ENCODE data around the gene NKX3-2.

NKX3-2 gene

DNA sequence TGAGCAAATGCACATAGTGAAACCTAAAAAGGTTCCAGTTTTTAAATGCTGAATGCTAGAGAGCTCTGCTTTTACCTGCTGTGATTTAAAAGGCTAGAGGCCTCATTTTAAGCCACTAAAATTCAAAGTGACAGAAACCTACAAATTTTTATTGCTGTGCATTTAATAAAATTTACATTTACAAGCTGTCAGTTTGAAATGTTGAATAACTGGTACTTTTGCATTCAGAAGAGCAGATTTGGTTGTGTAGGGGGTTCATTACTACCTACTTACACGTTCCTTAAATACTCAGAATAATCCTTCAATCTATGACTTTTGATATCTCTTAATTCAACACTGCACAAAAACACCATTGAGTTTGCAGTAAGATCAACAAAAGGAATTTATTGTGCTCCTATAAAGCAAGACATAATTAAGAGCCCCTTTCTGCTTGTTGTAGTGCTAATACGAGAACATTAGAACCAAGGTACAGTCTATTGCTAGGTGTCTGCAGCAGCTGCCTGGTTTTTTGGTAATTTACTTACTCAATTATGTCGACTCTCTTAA is 27.9 kb downstream of the NKX3-2 start:
- H3K4me1 ChIP-seq (ENCODE audit: insufficient read depth, low read length) = peaks cover 23% of the 10 kb centered on the region
- H3K9ac ChIP-seq (ENCODE audit: low read depth, low read length) = no peak overlapping the region
- no peaks in the 10 kb centered on the region for H3K9me3 ChIP-seq (ENCODE audit: control insufficient read depth, insufficient read depth, low read length)
- H3K36me3 ChIP-seq (ENCODE audit: insufficient read depth, low read length) = no peaks in the 10 kb centered on the region

DNA sequence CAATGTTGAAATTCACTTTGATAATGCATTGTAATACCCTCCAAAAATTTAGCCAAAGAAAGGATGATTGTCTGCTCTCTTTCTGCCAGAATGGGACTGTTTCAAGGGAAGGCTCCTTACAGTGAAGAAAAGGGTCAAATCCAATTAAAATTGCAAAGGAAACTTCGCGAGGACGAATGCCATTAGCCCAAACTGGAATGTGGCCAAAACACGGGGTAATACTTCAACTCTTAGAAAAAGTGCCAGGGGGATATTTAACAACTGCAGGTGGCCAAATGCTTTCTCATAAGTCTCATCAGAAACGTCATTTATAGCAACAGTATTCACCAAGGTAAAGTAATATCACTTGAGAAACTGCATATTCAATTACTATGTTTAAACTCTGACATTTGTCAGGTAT is 29.0 kb downstream of the NKX3-2 start:
- Histone ChIP-seq H3K9me3 (ENCODE audit: control insufficient read depth, insufficient read depth, low read length) (0 out of 2 replicates have a peak, but pooled peaks cover under 1% of the 10 kb centered on the region), H3K9ac (ENCODE audit: low read depth, low read length) (no peak overlapping the region), H3K36me3 (ENCODE audit: insufficient read depth, low read length) (no peaks in the 10 kb centered on the region), H3K4me1 (ENCODE audit: insufficient read depth, low read length) (peaks cover 23% of the 10 kb centered on the region)

DNA sequence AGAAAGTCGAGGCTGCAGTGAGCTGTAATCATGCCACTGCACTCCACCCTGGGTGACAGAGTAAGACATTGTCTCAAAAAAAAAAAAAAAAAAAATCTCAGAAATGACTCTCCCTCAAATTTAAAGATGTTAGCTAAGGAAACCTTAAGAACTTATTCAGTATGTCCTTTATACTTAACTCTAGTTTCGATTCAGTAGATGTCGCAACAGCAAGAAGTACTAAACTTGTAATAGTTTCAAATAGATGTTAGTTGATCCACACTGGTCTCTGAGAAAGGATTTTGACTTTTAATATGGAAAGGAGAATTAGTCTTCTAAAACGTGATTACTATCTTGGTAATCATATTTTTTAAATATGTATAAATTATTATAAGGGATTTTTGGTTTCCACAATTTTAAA is 29.6 kb downstream of the NKX3-2 start:
- H3K9ac ChIP-seq (ENCODE audit: low read depth, low read length) = no peak overlapping the region
- H3K4me1 ChIP-seq (ENCODE audit: insufficient read depth, low read length) = peaks cover 26% of the 10 kb centered on the region
- H3K36me3 ChIP-seq (ENCODE audit: insufficient read depth, low read length) = no peaks in the 10 kb centered on the region
- peaks cover 6% of the 10 kb centered on the region; the same call in 1 of the 2 replicates for H3K9me3 ChIP-seq (ENCODE audit: control insufficient read depth, insufficient read depth, low read length)

DNA sequence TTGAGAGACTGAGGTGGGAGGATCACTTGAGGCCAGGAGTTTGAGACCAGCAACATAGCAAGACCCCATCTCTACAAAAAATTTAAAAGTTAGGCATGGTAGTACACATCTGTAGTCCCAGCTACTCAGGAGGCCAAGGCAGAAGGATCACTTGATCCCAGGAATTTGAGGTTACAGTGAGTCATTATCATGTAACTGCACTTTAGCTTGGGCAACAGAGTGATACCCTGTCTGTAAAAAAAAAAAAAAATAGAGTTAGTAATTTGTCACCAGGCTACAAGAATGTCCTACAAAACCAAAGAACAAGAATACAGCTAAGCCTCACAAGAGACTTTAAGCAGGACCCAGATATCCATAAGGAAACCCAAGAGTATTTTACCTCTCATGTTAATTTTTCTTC is 33.2 kb downstream of the NKX3-2 start:
- peaks cover 10% of the 10 kb centered on the region; the same call in 1 of the 2 replicates for H3K9me3 ChIP-seq (ENCODE audit: control insufficient read depth, insufficient read depth, low read length)
- H3K36me3 ChIP-seq (ENCODE audit: insufficient read depth, low read length) = no peaks in the 10 kb centered on the region
- H3K9ac ChIP-seq (ENCODE audit: low read depth, low read length) = no peak overlapping the region
- H3K4me1 ChIP-seq (ENCODE audit: insufficient read depth, low read length) = peaks cover 15% of the 10 kb centered on the region

DNA sequence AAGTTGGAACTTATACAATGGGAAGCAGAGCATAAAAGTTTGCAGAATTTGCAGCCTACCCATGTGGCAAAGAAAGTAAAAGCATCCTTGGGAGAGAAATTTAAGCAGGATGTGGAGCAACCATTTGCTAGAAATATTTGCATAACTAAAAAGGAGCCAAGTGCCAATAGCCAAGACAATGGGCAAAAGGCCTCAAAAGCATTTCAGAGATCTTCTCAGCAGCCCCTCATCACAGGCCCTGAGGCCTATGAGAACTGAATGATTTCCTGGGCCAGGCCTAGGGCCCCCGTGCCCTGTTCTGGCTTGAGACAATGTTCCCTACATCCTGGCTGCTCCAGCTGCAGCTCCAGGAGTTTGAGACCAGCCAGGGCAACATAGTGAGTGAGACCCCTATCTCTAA is 34.9 kb downstream of the NKX3-2 start:
- Histone ChIP-seq H3K36me3 (ENCODE audit: insufficient read depth, low read length) (no peaks in the 10 kb centered on the region), H3K9ac (ENCODE audit: low read depth, low read length) (no peak overlapping the region), H3K4me1 (ENCODE audit: insufficient read depth, low read length) (peaks cover 14% of the 10 kb centered on the region), H3K9me3 (ENCODE audit: control insufficient read depth, insufficient read depth, low read length) (peaks cover 10% of the 10 kb centered on the region; the same call in 1 of the 2 replicates)

DNA sequence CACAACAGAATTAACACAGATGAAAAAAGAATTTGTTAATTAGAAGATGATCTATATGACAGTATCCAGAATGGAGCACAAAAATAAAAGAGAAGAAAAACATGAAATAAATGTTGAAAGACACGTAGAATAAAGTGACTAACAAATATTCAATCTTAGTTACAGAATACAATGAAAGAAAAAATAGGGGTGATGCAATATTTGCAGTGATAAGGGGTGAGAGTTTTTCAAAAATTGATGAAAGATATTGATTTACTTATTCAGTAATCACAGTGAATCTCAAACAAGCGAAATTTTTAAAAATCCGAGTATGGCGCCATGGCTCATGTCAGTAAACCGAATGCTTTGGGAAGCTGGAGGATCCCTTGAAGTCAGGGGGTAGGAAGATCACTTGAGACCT is 39.9 kb downstream of the NKX3-2 start:
- Histone ChIP-seq H3K36me3 (ENCODE audit: insufficient read depth, low read length) (no peaks in the 10 kb centered on the region), H3K9ac (ENCODE audit: low read depth, low read length) (no peak overlapping the region), H3K9me3 (ENCODE audit: control insufficient read depth, insufficient read depth, low read length) (0 out of 2 replicates have a peak, but pooled peaks cover 3% of the 10 kb centered on the region), H3K4me1 (ENCODE audit: insufficient read depth, low read length) (no peaks in the 10 kb centered on the region)

DNA sequence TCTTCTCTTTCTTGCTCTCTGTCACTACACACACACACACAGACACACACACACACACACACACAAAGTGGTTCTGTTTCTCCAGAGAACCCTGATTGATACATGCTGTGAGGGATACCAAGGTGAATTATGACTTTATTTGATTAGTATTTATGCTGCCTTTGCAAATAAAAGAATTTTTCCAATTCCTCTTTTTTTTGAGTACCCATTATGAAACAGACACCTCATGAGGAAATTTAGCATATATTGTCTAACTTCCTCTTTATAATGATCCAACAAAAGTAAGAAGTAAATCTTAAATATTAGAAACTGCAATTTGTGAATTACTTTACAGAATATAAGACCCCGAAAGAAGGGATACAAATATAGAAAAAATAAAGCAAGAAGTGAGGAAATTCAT is 45.8 kb downstream of the NKX3-2 start:
- Histone ChIP-seq H3K9me3 (ENCODE audit: control insufficient read depth, insufficient read depth, low read length) (no peaks in the 10 kb centered on the region), H3K9ac (ENCODE audit: low read depth, low read length) (no peak overlapping the region), H3K36me3 (ENCODE audit: insufficient read depth, low read length) (no peaks in the 10 kb centered on the region), H3K4me1 (ENCODE audit: insufficient read depth, low read length) (no peaks in the 10 kb centered on the region)

DNA sequence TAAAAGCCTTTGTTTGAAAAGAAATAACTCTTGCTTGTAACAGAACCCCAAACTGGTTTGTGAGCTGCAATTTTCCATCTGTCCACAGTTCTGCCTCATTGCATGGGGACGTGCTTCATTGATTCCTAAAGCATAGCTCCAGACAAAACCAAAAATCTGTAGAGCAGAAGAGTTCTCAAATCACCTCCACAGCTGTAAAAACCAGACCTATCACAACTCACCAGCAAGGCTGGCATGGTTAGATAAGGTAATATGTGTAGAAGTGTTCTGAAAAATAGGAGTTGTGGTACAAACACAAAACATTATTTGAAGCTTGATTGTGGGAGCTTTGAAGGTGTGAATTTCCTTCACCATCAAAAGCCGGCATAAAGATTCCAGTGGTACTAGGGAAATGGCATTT is 47.7 kb downstream of the NKX3-2 start:
- no peaks in the 10 kb centered on the region for H3K4me1 ChIP-seq (ENCODE audit: insufficient read depth, low read length)
- no peaks in the 10 kb centered on the region for H3K36me3 ChIP-seq (ENCODE audit: insufficient read depth, low read length)
- no peaks in the 10 kb centered on the region for H3K9me3 ChIP-seq (ENCODE audit: control insufficient read depth, insufficient read depth, low read length)
- H3K9ac ChIP-seq (ENCODE audit: low read depth, low read length) = no peak overlapping the region

DNA sequence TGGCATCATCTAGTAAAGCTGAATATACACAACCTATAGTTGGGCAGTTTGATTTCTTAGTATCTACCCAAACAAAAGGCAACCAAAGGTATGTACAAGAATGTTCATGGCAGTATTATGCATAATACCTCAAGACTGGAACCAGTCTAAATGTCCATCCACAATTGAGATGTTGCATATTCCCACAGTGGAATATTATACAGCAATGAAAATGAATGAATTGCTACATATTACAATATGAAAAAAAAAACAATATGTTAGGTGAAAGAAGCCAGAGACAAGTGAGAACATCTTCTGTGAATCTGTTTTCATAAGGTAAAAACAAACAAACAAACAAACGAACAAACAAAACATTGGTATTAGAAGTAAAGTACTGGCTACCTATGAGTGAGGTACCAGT is 48.6 kb downstream of the NKX3-2 start:
- Histone ChIP-seq H3K9me3 (ENCODE audit: control insufficient read depth, insufficient read depth, low read length) (no peaks in the 10 kb centered on the region), H3K9ac (ENCODE audit: low read depth, low read length) (no peak overlapping the region), H3K36me3 (ENCODE audit: insufficient read depth, low read length) (no peaks in the 10 kb centered on the region), H3K4me1 (ENCODE audit: insufficient read depth, low read length) (no peaks in the 10 kb centered on the region)

DNA sequence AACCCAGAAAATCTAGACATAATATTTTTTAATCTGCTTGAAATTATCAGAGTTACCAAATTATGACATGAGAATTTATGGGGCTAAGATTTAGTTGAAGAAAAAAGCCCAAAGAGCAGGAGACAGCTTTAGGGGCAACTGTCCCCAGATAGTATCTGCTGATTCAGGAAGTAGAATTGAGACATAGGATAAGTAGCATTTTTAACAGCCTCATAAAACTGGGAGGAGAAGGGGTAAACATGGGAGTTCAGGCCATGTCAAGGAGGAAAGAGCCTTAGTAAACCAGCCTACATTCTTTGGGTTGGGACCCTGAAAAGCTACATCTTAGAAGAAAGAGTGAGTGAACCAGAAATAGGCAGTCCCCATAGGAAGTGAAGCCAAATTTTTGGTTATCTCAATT is 50.5 kb downstream of the NKX3-2 start:
- Histone ChIP-seq H3K4me1 (ENCODE audit: insufficient read depth, low read length) (no peaks in the 10 kb centered on the region), H3K36me3 (ENCODE audit: insufficient read depth, low read length) (no peaks in the 10 kb centered on the region), H3K9me3 (ENCODE audit: control insufficient read depth, insufficient read depth, low read length) (no peaks in the 10 kb centered on the region), H3K9ac (ENCODE audit: low read depth, low read length) (no peak overlapping the region)

DNA sequence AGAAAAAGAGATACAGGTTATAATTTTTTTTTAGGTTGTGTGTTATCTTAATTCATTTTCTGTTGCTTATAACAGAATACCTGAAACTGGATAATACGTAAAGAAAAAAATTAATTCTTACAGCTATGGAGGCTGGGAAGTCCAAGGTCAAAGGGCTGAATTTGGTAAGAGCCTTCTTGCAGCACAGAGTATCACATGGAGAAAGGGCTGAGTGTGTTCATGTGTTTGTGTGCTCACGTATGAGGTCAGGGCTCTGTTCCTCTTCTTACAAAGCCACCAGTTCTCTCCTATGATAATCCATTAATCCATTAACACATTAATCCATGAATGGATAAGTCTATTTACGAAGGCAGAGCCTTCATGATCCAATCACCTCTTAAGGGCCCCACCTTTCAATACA is 51.6 kb downstream of the NKX3-2 start:
- Histone ChIP-seq H3K9ac (ENCODE audit: low read depth, low read length) (no peak overlapping the region), H3K36me3 (ENCODE audit: insufficient read depth, low read length) (no peaks in the 10 kb centered on the region)

More for the DNA sequence above, 51.6 kb downstream of the NKX3-2 start:
- Histone ChIP-seq H3K9me3 (ENCODE audit: control insufficient read depth, insufficient read depth, low read length) (no peaks in the 10 kb centered on the region), H3K4me1 (ENCODE audit: insufficient read depth, low read length) (no peaks in the 10 kb centered on the region)
